GM21723 (cell line): Measurements from ENCODE around the gene RNF169.
"Not testable (repeated sequence)": the region's sequence is repeated elsewhere in the genome, so short reads cannot be mapped to it uniquely, and the experiment has no call there.

Experiments
- ATAC-seq: cut with Tn5 transposase; IDR thresholded peaks from one replicate; pipeline ENCODE4 v1.9.1; 2021; ENCODE audit warnings: mild to moderate bottlenecking, moderate library complexity; ENCODE audit not compliant: unreplicated experiment

The RNF169 gene

GRCh38 chr11:74819400-74819799, 70.8 kb downstream of the RNF169 start:
- no peak for ATAC-seq

- no peak for ATAC-seq
Measured at GRCh38 chr11:74820763-74821162, 72.1 kb downstream of the RNF169 start.

GRCh38 chr11:74822170-74822569, 73.5 kb downstream of the RNF169 start:
- no peak for ATAC-seq

GRCh38 chr11:74824285-74824982, 75.8 kb downstream of the RNF169 start:
- no peak for ATAC-seq

- not testable (repeated sequence) for ATAC-seq
Measured at GRCh38 chr11:74825596-74825995, 76.9 kb downstream of the RNF169 start.

GRCh38 chr11:74826901-74827300, 78.3 kb downstream of the RNF169 start:
- no peak for ATAC-seq

- ATAC-seq = no peak
Measured at GRCh38 chr11:74837191-74837590, 88.5 kb downstream of the RNF169 start.

GRCh38 chr11:74838188-74838587, 89.5 kb downstream of the RNF169 start:
- ATAC-seq = no peak

GRCh38 chr11:74839446-74839845, 90.8 kb downstream of the RNF169 start:
- ATAC-seq = no peak

- no peak for ATAC-seq
Measured at GRCh38 chr11:74839971-74840370, 91.3 kb downstream of the RNF169 start.

GRCh38 chr11:74840486-74840885, 91.8 kb downstream of the RNF169 start:
- ATAC-seq = no peak

GRCh38 chr11:74842967-74843366, 94.3 kb downstream of the RNF169 start:
- no peak for ATAC-seq

- no peak for ATAC-seq
Measured at GRCh38 chr11:74844072-74844471, 95.4 kb downstream of the RNF169 start.

GRCh38 chr11:74844865-74845264, 96.2 kb downstream of the RNF169 start:
- no peak for ATAC-seq

- ATAC-seq = no peak
Measured at GRCh38 chr11:74845978-74846517, 97.4 kb downstream of the RNF169 start.

- no peak for ATAC-seq
Measured at GRCh38 chr11:74846770-74847169, 98.1 kb downstream of the RNF169 start.

GRCh38 chr11:74847395-74847794, 98.7 kb downstream of the RNF169 start:
- ATAC-seq = no peak

- no peak for ATAC-seq
Measured at GRCh38 chr11:74847895-74848294, 99.2 kb downstream of the RNF169 start.

- ATAC-seq = no peak
Measured at GRCh38 chr11:74849525-74850391, 101.1 kb downstream of the RNF169 start.

GRCh38 chr11:74853223-74853622, 104.6 kb downstream of the RNF169 start:
- ATAC-seq = no peak

GRCh38 chr11:74860743-74861142, 112.1 kb downstream of the RNF169 start:
- ATAC-seq = no peak

GRCh38 chr11:74863410-74863809, 114.8 kb downstream of the RNF169 start:
- no peak for ATAC-seq
